ENCODE results near the gene AFG1L. TPM values are rescaled to one million over a fixed set of nuclear protein-coding genes. Genes with fewer than 3 reads are reported as not detected.

The AFG1L gene
- total RNA-seq, 1 donor from 2014 or later, result 13.3 TPM

DNA sequence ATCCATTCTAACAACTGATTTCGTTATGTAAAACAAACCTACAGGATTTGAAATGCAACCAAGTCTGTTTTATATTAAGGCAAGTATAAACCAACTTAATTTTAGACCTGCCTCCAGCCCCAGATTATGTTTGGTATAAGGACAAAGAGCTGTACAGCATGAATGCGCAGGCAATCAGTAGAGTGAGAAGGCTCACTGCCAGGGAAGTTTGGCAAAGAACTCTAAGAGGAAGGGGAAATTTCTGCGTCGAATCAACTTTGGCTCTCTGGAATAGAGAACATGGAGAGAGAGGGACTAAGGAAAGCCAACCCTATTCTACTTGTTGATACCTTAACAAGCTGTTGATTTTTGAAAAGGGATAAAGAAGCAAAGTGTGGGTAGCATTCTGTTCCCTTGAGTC, 168.9 kb downstream of the AFG1L start:
- Histone ChIP-seq H3K4me3 (no peak overlapping the region), H3K4me1 (peaks cover 33% of the 10 kb centered on the region), H3K27me3 (ENCODE audit: low read depth) (no peaks in the 10 kb centered on the region), H3K9me3 (replicated peaks) (no peaks in the 10 kb centered on the region), H3K36me3 (no peaks in the 10 kb centered on the region), H3K27ac (replicated peaks) (peak overlapping the region; percentile 44)
- intact Hi-C loops (cut with micrococcal nuclease), result no loop called here
- TF ChIP-seq, protein P1, sequence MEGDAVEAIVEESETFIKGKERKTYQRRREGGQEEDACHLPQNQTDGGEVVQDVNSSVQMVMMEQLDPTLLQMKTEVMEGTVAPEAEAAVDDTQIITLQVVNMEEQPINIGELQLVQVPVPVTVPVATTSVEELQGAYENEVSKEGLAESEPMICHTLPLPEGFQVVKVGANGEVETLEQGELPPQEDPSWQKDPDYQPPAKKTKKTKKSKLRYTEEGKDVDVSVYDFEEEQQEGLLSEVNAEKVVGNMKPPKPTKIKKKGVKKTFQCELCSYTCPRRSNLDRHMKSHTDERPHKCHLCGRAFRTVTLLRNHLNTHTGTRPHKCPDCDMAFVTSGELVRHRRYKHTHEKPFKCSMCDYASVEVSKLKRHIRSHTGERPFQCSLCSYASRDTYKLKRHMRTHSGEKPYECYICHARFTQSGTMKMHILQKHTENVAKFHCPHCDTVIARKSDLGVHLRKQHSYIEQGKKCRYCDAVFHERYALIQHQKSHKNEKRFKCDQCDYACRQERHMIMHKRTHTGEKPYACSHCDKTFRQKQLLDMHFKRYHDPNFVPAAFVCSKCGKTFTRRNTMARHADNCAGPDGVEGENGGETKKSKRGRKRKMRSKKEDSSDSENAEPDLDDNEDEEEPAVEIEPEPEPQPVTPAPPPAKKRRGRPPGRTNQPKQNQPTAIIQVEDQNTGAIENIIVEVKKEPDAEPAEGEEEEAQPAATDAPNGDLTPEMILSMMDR (IDR thresholded peaks at IDR 0.05; ENCODE audit: borderline replicate concordance), result no peak
- no peak for DNase-seq

DNA sequence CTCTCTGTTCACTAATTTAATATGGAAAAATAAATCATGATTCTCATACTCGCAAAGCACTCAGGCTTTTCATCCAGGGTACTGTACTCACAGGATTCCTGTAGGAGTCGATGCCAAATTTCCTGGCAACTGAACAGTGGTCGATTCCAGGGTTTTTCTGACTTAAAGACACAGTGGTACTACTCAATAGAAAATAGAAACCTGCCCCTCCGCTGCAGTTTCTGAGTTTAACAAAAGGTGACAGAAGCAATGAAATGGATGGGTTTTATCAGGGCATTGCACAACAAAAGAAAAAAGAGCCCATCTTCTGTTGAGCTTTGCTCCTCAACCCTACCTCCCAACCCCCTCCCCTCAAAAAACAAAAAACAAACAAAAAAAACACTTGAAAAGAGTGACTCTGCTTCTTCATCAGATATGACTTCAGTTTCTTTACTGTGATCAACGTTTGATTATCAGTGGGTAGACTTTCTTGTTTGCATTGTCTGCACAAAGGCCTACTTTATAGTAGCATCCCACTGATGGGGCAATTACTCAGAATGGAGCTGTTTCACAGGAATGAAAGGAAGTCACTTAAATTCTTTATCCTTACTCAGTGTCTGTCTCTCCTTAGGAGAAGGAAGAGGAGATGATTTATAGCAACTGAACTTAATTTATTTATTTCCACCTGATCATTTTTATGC, 169.7 kb downstream of the AFG1L start:
- intact Hi-C loops (cut with micrococcal nuclease), result no loop called here
- no peaks in the 10 kb centered on the region for H3K27me3 ChIP-seq (ENCODE audit: low read depth)
- H3K4me1 ChIP-seq, result peaks cover 39% of the 10 kb centered on the region
- H3K36me3 ChIP-seq, result no peaks in the 10 kb centered on the region
- no peak overlapping the region for H3K4me3 ChIP-seq
- H3K27ac ChIP-seq (replicated peaks), result peak overlapping the region; percentile 44
- no peaks in the 10 kb centered on the region for H3K9me3 ChIP-seq (replicated peaks)
- TF ChIP-seq, protein P1 (IDR thresholded peaks at IDR 0.05; ENCODE audit: borderline replicate concordance), result no peak
- no peak for DNase-seq

DNA sequence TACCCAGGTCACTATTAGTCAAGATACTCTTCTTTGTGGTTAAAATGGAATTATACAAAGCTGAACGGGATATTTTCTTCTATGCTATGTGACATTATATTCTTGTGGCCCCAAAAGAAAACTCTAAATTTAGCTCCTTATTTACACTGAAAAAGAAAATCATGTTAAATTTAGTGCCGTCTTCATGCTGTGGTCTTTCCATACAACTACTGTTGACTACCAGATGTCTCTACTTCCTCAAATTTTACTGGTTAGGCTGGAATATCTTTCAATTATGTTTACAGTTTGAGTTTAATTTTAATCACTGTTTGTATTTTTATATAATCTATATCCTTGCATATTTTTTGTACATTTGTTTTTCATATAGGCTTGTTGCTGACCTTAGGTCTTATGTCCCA, 170.2 kb downstream of the AFG1L start:
- H3K4me1 ChIP-seq, result peaks cover 39% of the 10 kb centered on the region
- DNase-seq, result no peak
- TF ChIP-seq, protein P1 (IDR thresholded peaks at IDR 0.05; ENCODE audit: borderline replicate concordance), result no peak
- H3K4me3 ChIP-seq, result no peak overlapping the region
- H3K27ac ChIP-seq (replicated peaks), result no peak overlapping the region
- no peaks in the 10 kb centered on the region for H3K9me3 ChIP-seq (replicated peaks)
- H3K27me3 ChIP-seq (ENCODE audit: low read depth), result no peaks in the 10 kb centered on the region
- no peaks in the 10 kb centered on the region for H3K36me3 ChIP-seq
- intact Hi-C loops (cut with micrococcal nuclease), result no loop called here

DNA sequence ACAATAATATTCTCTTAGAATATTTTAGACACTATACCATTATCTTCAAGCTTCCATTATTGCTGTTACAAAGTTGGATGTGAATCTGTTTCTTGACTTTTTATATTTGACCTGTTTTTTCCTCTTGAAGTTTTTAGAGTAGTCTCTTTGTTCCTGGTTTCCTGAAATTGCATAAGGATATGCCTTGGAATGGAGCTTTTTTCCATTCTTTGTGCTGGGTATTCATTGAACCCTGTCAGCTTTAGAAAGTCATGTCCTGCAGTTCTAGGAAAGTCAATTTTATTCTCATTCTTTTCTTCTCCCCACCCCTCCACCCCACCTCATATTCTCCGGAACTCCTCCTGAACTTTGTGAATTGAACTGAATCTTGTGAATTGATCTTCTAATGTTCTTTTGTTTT, 173.5 kb downstream of the AFG1L start:
- Histone ChIP-seq H3K9me3 (replicated peaks) (no peaks in the 10 kb centered on the region), H3K4me3 (no peak overlapping the region), H3K4me1 (peaks cover 28% of the 10 kb centered on the region), H3K27me3 (ENCODE audit: low read depth) (no peaks in the 10 kb centered on the region), H3K27ac (replicated peaks) (no peak overlapping the region), H3K36me3 (no peaks in the 10 kb centered on the region)
- intact Hi-C loops (cut with micrococcal nuclease), result no loop called here
- TF ChIP-seq, protein P1 (IDR thresholded peaks at IDR 0.05; ENCODE audit: borderline replicate concordance), result no peak
- DNase-seq, result no peak

DNA sequence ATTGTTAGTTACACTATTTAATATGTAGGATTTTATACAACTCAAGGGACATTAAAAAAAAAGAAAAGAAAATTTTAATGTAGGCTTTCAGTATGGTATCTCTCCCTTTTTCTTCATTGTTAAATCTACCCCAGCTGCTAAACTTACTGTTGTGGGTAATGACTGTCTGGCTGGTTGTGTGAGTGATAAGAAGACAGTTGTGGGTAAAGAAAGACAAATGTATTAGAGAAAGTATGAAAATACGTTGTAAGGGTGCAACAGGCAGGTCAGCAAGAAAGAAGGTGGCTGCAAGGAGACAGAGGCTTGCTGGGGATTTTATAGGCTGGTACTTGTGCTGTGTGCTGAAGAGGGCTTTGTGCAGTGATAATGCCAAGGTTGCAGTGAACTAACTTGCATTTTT, 174.5 kb downstream of the AFG1L start:
- TF ChIP-seq, protein P1 (IDR thresholded peaks at IDR 0.05; ENCODE audit: borderline replicate concordance), result no peak
- Histone ChIP-seq H3K27ac (replicated peaks) (no peak overlapping the region), H3K4me3 (no peak overlapping the region), H3K27me3 (ENCODE audit: low read depth) (no peaks in the 10 kb centered on the region), H3K9me3 (replicated peaks) (no peaks in the 10 kb centered on the region), H3K36me3 (no peaks in the 10 kb centered on the region), H3K4me1 (peaks cover 19% of the 10 kb centered on the region)
- intact Hi-C loops (cut with micrococcal nuclease), result no loop called here
- no peak for DNase-seq
